ENCODE measurements around the gene SCN4A. TPM values are rescaled to one million over a fixed set of nuclear protein-coding genes. Genes with fewer than 3 reads are reported as not detected.

Gene SCN4A
- total and polyA plus RNA-seq, 2 of the 13 experiments (the other 11 are each of a cell fraction or from before 2014, with no cell fraction given): 0.02 to 0.03 TPM

DNA sequence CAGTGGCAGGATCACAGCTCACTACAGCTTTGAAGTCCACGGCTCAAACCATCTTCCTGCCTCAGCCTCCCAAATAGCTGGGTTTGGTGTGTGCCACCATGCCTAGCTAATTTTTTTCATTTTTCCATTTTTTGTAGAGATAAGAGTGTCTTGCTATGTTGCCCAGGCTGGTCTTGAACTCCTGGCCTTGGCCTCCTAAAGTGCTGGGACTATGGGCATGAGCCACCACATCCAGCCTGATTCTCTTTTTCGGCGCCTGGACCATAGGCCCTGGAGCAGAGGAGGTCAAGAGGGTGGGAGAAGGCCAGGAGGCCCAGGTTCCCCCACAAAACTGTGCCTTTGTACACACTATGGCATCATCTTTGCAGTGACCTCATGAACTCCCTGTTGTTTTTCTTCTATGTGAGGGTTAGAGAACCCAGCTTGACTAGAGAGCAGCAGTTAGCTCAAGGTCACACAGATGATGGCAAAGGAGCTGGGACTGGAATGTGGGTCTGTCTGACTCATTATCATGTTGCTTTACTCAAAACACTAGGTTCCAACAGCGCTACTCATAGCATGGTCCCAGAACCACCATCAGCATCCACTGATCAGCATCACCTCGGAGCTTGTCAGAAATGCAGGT lies 16.3 kb downstream of the SCN4A start (continued):
- TF ChIP-seq ZNF609 (CRISPR knock-in tag; IDR thresholded peaks at IDR 0.05; ENCODE audit: borderline replicate concordance): no peak
- TF ChIP-seq MZF1 (CRISPR knock-in tag; IDR thresholded peaks at IDR 0.05; ENCODE audit: borderline replicate concordance): no peak
- TF ChIP-seq UBTF (CRISPR knock-in tag; IDR thresholded peaks at IDR 0.05): 0 out of 2 replicates have a peak, but pooled peaks have one; percentile 28
- TF ChIP-seq FOXK1 (CRISPR knock-in tag; IDR thresholded peaks at IDR 0.05; ENCODE audit: borderline replicate concordance, low read depth): peak; percentile 84
- no peak for TF ChIP-seq NFRKB (IDR thresholded peaks at IDR 0.05)
- TF ChIP-seq SOX5 (CRISPR knock-in tag; IDR thresholded peaks at IDR 0.05; ENCODE audit: borderline replicate concordance): peak; percentile 70; the same call in 1 of the 2 replicates
- TF ChIP-seq, protein P1, sequence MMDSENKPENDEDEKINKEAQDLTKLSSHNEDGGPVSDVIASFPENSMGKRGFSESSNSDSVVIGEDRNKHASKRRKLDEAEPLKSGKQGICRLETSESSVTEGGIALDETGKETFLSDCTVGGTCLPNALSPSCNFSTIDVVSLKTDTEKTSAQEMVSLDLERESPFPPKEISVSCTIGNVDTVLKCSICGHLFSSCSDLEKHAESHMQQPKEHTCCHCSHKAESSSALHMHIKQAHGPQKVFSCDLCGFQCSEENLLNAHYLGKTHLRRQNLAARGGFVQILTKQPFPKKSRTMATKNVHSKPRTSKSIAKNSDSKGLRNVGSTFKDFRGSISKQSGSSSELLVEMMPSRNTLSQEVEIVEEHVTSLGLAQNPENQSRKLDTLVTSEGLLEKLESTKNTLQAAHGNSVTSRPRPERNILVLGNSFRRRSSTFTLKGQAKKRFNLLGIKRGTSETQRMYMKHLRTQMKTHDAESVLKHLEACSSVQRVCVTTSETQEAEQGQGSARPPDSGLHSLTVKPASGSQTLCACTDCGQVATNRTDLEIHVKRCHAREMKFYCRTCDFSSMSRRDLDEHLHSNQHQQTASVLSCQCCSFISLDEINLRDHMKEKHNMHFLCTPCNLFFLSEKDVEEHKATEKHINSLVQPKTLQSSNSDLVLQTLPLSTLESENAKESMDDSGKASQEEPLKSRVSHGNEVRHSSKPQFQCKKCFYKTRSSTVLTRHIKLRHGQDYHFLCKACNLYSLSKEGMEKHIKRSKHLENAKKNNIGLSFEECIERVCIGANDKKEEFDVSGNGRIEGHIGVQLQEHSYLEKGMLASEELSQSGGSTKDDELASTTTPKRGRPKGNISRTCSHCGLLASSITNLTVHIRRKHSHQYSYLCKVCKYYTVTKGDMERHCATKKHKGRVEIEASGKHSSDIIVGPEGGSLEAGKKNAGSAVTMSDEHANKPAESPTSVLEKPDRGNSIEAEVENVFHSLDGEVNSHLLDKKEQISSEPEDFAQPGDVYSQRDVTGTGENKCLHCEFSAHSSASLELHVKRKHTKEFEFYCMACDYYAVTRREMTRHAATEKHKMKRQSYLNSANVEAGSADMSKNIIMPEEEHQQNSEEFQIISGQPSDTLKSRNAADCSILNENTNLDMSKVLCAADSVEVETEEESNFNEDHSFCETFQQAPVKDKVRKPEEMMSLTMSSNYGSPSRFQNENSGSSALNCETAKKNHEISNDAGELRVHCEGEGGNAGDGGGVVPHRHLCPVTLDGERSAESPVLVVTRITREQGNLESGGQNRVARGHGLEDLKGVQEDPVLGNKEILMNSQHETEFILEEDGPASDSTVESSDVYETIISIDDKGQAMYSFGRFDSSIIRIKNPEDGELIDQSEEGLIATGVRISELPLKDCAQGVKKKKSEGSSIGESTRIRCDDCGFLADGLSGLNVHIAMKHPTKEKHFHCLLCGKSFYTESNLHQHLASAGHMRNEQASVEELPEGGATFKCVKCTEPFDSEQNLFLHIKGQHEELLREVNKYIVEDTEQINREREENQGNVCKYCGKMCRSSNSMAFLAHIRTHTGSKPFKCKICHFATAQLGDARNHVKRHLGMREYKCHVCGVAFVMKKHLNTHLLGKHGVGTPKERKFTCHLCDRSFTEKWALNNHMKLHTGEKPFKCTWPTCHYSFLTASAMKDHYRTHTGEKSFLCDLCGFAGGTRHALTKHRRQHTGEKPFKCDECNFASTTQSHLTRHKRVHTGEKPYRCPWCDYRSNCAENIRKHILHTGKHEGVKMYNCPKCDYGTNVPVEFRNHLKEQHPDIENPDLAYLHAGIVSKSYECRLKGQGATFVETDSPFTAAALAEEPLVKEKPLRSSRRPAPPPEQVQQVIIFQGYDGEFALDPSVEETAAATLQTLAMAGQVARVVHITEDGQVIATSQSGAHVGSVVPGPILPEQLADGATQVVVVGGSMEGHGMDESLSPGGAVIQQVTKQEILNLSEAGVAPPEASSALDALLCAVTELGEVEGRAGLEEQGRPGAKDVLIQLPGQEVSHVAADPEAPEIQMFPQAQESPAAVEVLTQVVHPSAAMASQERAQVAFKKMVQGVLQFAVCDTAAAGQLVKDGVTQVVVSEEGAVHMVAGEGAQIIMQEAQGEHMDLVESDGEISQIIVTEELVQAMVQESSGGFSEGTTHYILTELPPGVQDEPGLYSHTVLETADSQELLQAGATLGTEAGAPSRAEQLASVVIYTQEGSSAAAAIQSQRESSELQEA (CRISPR knock-in tag; IDR thresholded peaks at IDR 0.05; ENCODE audit: not compliant biosample characterization): no peak
- TF ChIP-seq, protein P2, sequence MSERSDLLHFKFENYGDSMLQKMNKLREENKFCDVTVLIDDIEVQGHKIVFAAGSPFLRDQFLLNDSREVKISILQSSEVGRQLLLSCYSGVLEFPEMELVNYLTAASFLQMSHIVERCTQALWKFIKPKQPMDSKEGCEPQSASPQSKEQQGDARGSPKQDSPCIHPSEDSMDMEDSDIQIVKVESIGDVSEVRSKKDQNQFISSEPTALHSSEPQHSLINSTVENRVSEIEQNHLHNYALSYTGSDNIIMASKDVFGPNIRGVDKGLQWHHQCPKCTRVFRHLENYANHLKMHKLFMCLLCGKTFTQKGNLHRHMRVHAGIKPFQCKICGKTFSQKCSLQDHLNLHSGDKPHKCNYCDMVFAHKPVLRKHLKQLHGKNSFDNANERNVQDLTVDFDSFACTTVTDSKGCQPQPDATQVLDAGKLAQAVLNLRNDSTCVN (CRISPR knock-in tag; IDR thresholded peaks at IDR 0.05; ENCODE audit: borderline replicate concordance): no peak
- TF ChIP-seq FOSL2 (CRISPR knock-in tag; IDR thresholded peaks at IDR 0.05): peak; percentile 89
- TF ChIP-seq NR2F2 (IDR thresholded peaks at IDR 0.05; ENCODE audit: borderline replicate concordance, low read depth): peak; percentile 68; the same call in 1 of the 2 replicates

Data from HepG2 (cell line).